GM19372 (cell line): ENCODE data around the gene SETD5.

Source experiments
- ATAC-seq: cut with Tn5 transposase; IDR thresholded peaks from one replicate; pipeline ENCODE4 v1.9.1; 2021; ENCODE audit warnings: mild to moderate bottlenecking, low read depth, moderate library complexity; ENCODE audit not compliant: unreplicated experiment

Gene SETD5

GRCh38 chr3:9386501-9387321 lies 10.7 kb upstream of the SETD5 start:
- ATAC-seq, result no peak

GRCh38 chr3:9387322-9387655 lies 10.1 kb upstream of the SETD5 start:
- ATAC-seq, result no peak

- no peak for ATAC-seq
Observed at GRCh38 chr3:9388142-9388541, 9.3 kb upstream of the SETD5 start.

GRCh38 chr3:9388562-9389272 lies 8.7 kb upstream of the SETD5 start:
- no peak for ATAC-seq

DNA sequence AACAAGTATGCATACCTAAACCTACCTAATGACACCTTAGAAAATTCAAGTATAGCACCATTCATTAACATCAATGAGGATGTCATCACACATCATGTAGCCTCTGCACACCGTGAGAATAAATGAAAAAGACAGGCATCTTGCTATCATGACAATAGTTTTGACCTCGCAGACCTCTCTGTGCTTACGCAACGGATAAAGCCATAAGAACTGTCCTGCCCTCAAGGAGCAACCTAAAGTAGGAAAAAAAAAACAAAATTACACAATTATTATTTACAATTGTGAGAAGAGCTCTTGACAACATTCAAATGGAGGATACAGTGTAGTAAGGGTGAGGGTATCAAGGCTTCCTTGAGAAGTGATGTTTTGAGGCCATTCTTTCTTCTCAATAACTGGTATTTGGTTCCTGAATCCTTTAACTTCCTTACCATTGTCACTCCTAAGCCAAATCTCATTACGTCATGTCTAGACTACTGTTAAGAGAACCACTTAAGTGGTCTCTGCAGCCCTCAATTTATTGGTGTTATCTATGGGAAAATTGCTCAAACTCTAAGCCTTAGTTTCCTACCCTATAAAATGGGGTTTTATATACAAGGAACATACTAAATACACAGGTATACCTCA lies 7.0 kb upstream of the SETD5 start:
- no peak for ATAC-seq

DNA sequence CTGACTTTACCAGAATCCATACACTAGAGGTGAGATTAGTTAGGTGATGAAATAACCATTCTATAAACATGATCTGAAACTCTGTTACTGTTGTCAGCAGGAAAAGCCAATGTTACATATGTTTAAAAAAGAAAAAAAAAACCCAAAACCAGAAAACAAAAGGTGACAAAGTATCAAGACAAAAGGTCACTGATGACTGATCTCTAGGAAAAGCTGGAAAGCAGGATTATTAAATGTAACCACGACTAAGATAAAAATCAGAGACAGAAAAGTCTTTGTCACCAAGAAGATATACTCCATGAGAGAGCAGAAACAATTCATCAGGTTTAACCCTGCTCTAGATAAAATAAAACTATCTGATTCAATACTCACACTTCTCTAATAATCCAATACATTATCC lies 5.4 kb upstream of the SETD5 start:
- ATAC-seq, result no peak

- no peak for ATAC-seq
Observed at GRCh38 chr3:9395570-9396300, 1.7 kb upstream of the SETD5 start.

DNA sequence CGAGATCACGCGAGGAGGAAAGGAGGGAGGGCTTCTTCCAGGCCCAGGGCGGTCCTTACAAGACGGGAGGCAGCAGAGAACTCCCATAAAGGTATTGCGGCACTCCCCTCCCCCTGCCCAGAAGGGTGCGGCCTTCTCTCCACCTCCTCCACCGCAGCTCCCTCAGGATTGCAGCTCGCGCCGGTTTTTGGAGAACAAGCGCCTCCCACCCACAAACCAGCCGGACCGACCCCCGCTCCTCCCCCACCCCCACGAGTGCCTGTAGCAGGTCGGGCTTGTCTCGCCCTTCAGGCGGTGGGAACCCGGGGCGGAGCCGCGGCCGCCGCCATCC lies 1.1 kb upstream of the SETD5 start:
- peak; percentile 12 for ATAC-seq

- ATAC-seq, result peak; percentile 66
Observed at GRCh38 chr3:9396632-9397331, 633 bp upstream of the SETD5 start.

DNA sequence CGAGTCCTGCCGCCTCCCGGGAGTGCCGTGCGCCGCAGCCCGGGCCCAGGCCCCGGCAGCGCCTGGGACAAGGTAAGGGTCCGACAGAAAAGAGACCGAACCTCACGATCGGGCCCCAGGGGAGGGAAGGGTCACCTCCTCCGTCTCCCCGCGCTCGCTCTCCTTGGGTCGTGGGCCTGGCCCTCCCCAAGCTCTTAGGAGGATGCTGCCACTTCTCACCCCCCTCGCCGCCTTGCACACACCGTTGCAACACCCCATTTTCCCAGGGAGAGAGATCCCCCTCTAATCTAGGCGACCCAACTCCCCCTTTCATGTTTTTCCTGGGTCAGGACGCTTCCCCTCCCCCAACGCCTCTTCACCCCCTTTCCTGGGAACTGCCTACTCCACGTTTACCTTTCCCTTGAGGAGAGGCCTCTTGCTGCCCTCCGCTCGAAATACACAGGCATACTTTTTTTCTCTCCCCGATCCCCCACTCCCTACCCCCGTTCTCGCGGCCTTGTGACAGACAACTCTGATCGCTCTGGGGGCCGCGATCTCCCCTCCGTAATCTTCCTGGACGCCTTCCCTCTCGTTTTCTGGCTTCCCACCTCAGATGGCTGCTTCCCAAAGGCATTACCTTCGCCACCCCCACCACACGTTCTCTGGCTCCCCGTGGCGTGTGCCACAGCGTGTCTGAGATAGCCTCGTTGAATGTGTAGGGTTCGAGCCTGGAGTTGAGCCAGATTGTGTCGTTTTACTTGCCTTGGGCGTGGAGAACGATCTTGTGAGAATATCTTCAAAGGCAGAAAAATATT lies 688 bp downstream of the SETD5 start:
- no peak for ATAC-seq

DNA sequence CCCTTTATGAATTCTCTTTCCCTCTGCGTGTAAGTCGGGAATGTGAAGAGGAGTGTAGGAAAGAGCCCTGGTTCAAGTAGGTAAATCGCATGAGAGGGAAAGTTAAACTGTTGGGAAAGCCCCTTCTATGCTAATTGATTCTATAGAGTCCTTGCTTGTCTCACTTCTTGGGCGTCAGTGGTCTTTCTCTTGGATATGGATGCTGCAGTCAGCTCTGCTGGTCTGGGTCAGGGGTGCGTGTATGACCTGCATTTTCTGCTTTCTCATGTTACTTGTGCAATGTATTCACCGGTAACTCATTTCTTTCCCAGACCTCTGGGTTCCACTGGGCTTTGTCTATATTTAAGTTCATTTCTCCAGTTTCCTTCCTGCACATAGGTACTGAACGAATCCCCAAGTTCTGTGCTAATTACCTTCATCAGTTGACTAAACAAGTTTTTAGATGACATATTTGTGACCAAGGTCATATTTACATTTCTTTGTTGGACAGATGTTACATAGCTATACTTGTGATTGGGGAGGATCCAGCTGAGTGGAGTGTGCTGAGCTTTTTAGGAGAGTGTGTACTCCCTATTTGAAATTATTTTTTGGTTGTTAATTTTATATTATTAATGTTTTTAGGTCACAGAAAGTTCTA lies 1.4 kb downstream of the SETD5 start:
- ATAC-seq, result no peak

DNA sequence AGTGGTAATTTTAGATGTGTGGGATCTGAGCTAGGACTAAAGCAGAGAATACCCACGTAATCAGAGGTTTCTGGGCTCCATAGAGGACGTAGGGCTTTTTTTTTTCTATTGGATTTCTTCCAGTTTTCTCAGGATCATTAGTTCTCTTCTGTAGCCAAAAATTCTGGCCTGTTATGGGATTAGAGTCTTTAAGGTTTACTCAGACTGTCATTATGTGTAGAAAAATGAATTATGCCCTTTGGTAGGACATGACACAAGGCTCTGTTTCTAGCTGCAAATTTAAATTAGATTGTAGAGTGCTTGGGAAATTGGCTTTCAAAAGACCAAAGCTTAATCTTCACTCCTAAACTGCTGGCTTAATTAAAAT lies 1.9 kb downstream of the SETD5 start:
- ATAC-seq, result no peak

- ATAC-seq, result no peak
Observed at GRCh38 chr3:9399746-9400145, 2.3 kb downstream of the SETD5 start.

DNA sequence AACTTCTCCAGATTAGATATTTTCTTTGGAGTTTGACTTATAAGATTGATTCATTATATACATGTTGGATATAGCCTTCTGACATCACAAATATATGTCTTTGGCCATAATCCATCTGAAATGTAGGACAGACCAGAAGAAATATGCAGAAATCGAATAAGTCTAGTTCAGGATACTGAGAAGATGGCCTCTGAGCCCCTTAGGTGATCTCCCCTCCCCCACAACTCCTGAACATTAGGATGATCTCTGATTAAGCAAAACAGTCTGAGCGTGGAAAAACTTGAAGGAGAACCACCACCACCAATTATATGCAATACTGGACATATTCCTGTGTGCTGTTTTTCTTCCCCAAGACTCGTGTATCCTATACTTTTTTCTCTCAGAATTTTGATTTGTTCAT lies 3.2 kb downstream of the SETD5 start:
- no peak for ATAC-seq

DNA sequence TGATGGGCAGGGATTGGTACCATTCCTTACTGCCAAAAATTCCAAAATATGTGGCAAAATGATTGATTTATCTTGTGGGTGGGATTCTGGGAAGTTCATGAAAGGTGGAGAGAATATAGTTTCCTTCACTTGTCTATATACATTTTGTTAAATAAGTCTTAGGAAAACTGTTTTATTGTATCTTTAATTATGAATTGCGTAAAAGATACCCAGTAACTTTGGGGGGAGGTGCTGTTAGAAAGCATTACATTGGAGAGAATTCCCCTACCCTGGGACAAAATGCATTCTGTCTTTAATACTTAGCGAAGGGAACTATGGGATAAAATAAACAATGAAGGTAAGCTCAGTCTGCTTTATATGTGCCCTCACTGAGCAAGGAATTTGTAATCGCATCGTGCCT lies 4.6 kb downstream of the SETD5 start:
- ATAC-seq, result no peak

DNA sequence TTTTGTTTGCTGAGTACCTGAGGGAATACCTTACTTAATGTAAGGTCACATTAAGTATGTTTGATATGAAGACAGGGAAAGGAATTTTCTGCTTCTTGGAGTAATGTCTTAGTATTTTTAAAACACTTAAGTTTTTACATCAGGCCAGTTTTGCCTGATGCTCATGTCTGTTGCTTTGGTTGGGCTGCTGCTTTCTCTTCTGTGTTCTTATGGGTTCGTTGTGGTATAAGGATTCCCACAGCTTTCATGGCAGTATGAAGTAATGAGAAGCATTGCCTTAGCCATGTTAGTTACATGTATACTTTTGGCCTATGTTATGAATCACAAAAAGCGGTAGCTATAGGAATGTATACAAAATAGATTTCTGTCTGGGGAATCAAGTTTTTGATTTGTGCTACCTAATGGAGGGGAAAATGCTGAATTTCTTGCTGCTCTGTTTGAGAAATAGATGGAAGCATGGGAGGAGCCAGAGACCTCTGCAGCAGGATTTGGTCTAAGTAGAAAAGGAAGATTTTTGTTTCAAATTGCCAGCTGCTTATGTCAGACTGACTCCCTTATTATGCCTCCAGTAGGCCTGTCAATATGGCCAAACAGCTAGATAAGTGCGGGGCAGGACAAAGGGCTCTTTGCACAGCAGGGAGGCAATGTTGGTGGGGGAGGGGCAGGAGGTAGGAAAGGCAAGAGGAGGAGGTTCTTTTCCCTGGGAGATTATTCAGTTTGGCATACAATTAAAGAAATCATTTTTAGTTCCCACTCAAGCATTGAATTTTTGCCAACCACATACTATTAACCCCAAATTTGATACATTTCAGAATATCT lies 5.2 kb downstream of the SETD5 start:
- ATAC-seq, result no peak

DNA sequence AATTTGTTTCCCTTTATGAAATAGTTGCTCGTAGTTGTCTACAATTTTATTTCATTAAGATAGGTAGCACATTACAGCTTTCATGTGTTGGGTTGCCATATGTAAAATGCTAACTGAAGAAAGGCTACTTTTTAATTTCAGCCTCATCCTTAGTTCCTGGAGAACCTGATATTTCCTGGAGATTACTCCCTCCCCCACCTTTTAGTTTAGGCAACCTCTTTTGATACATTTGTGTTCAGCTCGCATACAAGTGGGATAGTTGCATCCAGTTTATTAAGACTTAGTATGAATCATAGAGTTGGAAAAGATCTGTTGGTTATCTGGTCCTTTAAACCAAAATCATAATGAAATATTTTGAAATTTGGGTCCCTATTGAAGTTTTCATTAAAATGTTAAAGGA lies 6.0 kb downstream of the SETD5 start:
- no peak for ATAC-seq

GRCh38 chr3:9404680-9405079 lies 7.3 kb downstream of the SETD5 start:
- ATAC-seq, result no peak

- no peak for ATAC-seq
Observed at GRCh38 chr3:9405756-9406155, 8.3 kb downstream of the SETD5 start.
